Daoy (cell line): ENCODE data around the gene ERMARD. TPM values are rescaled to one million over a fixed set of nuclear protein-coding genes. Genes with fewer than 3 reads are reported as not detected.

Experiments
- DNase-seq: peaks from one replicate; pipeline ENCODE4 v3.0.0-alpha.2; 2015; ENCODE audit warnings: low read depth
- total RNA-seq: library from RNA; depleted of rRNA; stranded (reverse); fragments of >200 nt; shearing (Covaris generic); gene quantifications from 2 replicates; pipeline ENCODE4 v1.2.3, GENCODE V29; 2014; rRNA removed

Gene ERMARD
- total RNA-seq, 1 experiment from 2014 or later, result 31.1 TPM

GRCh38 chr6:169824848-169825557, 73.6 kb downstream of the ERMARD start:
- no peak for DNase-seq

- no peak for DNase-seq
Measured at GRCh38 chr6:169825558-169826225, 74.3 kb downstream of the ERMARD start.

- no peak for DNase-seq
Measured at GRCh38 chr6:169826697-169827096, 75.3 kb downstream of the ERMARD start.

- DNase-seq, result no peak
Measured at GRCh38 chr6:169827290-169827717, 75.9 kb downstream of the ERMARD start.

GRCh38 chr6:169828176-169828575, 76.8 kb downstream of the ERMARD start:
- DNase-seq, result no peak

GRCh38 chr6:169829786-169830185, 78.4 kb downstream of the ERMARD start:
- DNase-seq, result no peak

- no peak for DNase-seq
Measured at GRCh38 chr6:169830876-169831275, 79.5 kb downstream of the ERMARD start.

Other genes with a start within 250 kb of the ERMARD start
- 20.5 and 22.2 TPM in 2 replicates for gene WDR27, start 49.6 kb upstream of the ERMARD start, total RNA-seq
- gene C6orf120, start 49.5 kb upstream of the ERMARD start, total RNA-seq, result 48.4 and 60.8 TPM in 2 replicates
- 28.4 and 33.4 TPM in 2 replicates for gene PHF10, start 27.1 kb upstream of the ERMARD start, total RNA-seq
- gene DYNLT2, start 50 bp upstream of the ERMARD start, total RNA-seq, result 1.8 and 2.3 TPM in 2 replicates